Neuronal stem cell (in vitro differentiated cells): ENCODE measurements around the gene DHX40.
"Not testable (repeated sequence)": the region's sequence is repeated elsewhere in the genome, so short reads cannot be mapped to it uniquely, and the experiment has no call there.

ENCODE experiments used
- DNase-seq: peaks from one replicate; pipeline ENCODE4 v3.0.0-alpha.2; 2013; ENCODE audit warnings: low spot score
- H2AFZ ChIP-seq: one replicate; pipeline ENCODE4 v1.6.1; 2013; ENCODE audit warnings: mild to moderate bottlenecking, low read length, inconsistent platforms
- H2AK5ac ChIP-seq: 2 replicates; pipeline ENCODE4 v1.6.1; 2013; ENCODE audit warnings: low read depth, mild to moderate bottlenecking, inconsistent platforms, low read length, moderate library complexity, mixed read lengths
- H2BK120ac ChIP-seq: 2 replicates; pipeline ENCODE4 v1.6.1; 2013; ENCODE audit warnings: low read depth, mild to moderate bottlenecking, inconsistent platforms, low read length, moderate library complexity, mixed read lengths
- H2BK12ac ChIP-seq: one replicate; pipeline ENCODE4 v1.6.1; 2013; ENCODE audit warnings: low read length, inconsistent platforms
- H2BK15ac ChIP-seq: 2 replicates; pipeline ENCODE4 v1.6.1; 2013; ENCODE audit warnings: mild to moderate bottlenecking, low read length, inconsistent platforms, mixed read lengths
- H2BK5ac ChIP-seq: one replicate; pipeline ENCODE4 v1.6.1; 2013; ENCODE audit warnings: inconsistent platforms, mild to moderate bottlenecking, low read length, moderate library complexity
- H3K14ac ChIP-seq: one replicate; pipeline ENCODE4 v1.6.1; 2013; ENCODE audit warnings: low read length, inconsistent platforms
- H3K18ac ChIP-seq: 2 replicates; pipeline ENCODE4 v1.6.1; 2013; ENCODE audit warnings: low read length, inconsistent platforms
- H3K23ac ChIP-seq: 2 replicates; pipeline ENCODE4 v1.6.1; 2013; ENCODE audit warnings: low read depth, mild to moderate bottlenecking, mixed read lengths, low read length, inconsistent platforms; ENCODE audit not compliant: poor library complexity
- H3K27ac ChIP-seq: replicated peaks from 3 replicates; pipeline ENCODE4 v1.5.1; 2013; ENCODE audit warnings: low read length, inconsistent platforms
- H3K27me3 ChIP-seq, 3 experiments: 2 replicates each; pipeline ENCODE4 v1.6.1; 2013; ENCODE audit warnings: low read length in 3 of 3, mild to moderate bottlenecking in 2 of 3, inconsistent platforms in 1 of 3, low read depth in 1 of 3, mixed read lengths in 1 of 3, moderate library complexity in 1 of 3; ENCODE audit not compliant: control insufficient read depth in 3 of 3, insufficient read depth in 3 of 3
- H3K36me3 ChIP-seq, 2 donors: replicated peaks in 1 of 2; 2 replicates each; pipeline ENCODE4 v1.6.1; 2013; ENCODE audit warnings: low read length in 2 of 2; ENCODE audit not compliant: control insufficient read depth in 2 of 2, insufficient read depth in 2 of 2
- H3K4ac ChIP-seq: 2 replicates; pipeline ENCODE4 v1.6.1; 2013; ENCODE audit warnings: inconsistent platforms, mild to moderate bottlenecking, low read length, moderate library complexity
- H3K4me1 ChIP-seq, 2 donors: 1 replicate in 1 of 2; 2 replicates in 1 of 2; pipeline ENCODE4 v1.6.1; 2013; ENCODE audit warnings: low read length in 2 of 2, low read depth in 1 of 2; ENCODE audit not compliant: control insufficient read depth in 2 of 2, insufficient read depth in 1 of 2
- H3K4me2 ChIP-seq: one replicate; pipeline ENCODE4 v1.6.1; 2013; ENCODE audit warnings: mild to moderate bottlenecking, low read length, inconsistent platforms; ENCODE audit not compliant: insufficient read depth, poor library complexity, severe bottlenecking
- H3K4me3 ChIP-seq, 2 donors: 2 replicates each; pipeline ENCODE4 v1.5.1; 2013; ENCODE audit warnings: low read length in 2 of 2, mild to moderate bottlenecking in 2 of 2, inconsistent platforms in 1 of 2, moderate library complexity in 1 of 2
- H3K79me1 ChIP-seq: one replicate; pipeline ENCODE4 v1.6.1; 2013; ENCODE audit warnings: low read depth, mild to moderate bottlenecking, inconsistent platforms, low read length, moderate library complexity
- H3K9ac ChIP-seq: one replicate; pipeline ENCODE4 v1.6.1; 2013; ENCODE audit warnings: mild to moderate bottlenecking, low read depth, low read length, inconsistent platforms; ENCODE audit not compliant: poor library complexity
- H3K9me3 ChIP-seq, 2 donors: replicated peaks in 1 of 2; 2 replicates each; pipeline versions ENCODE3 to v1.6.1; 2013; ENCODE audit warnings: low read length in 2 of 2, mild to moderate bottlenecking in 2 of 2, inconsistent platforms in 1 of 2, low read depth in 1 of 2, mixed read lengths in 1 of 2, moderate library complexity in 1 of 2; ENCODE audit not compliant: control insufficient read depth in 2 of 2, insufficient read depth in 1 of 2
- H4K8ac ChIP-seq: one replicate; pipeline ENCODE4 v1.6.1; 2013; ENCODE audit warnings: low read depth, mild to moderate bottlenecking, inconsistent platforms, low read length, moderate library complexity
- H4K91ac ChIP-seq: one replicate; pipeline ENCODE4 v1.6.1; 2013; ENCODE audit warnings: low read length, low read depth, mild to moderate bottlenecking, inconsistent platforms; ENCODE audit not compliant: poor library complexity
- WGBS, 2 donors: extraction: QIAGEN DNeasy Blood & Tissue Kit; methylation state at CpG; one replicate each; pipeline ENCODE4 v1.1.7; 2013; ENCODE audit warnings: missing lambda C conversion rate in 2 of 2, mixed read lengths in 1 of 2; ENCODE audit not compliant: insufficient read length in 2 of 2, insufficient replicate concordance in 1 of 2; ENCODE audit errors: extremely low coverage in 2 of 2; 5-methylcytosine and 5-hydroxymethylcytosine counted together

DHX40 gene

GRCh38 chr17:59545942-59546341, 19.5 kb upstream of the DHX40 start:
- Histone ChIP-seq H3K4me2 (no peak overlapping the region), H2BK15ac (no peak overlapping the region), H3K18ac (no peak overlapping the region), H4K8ac (no peak overlapping the region), H2BK5ac (no peak overlapping the region), H3K14ac (no peak overlapping the region), H3K4me3 (no peak overlapping the region), H4K91ac (no peak overlapping the region), H3K9ac (no peak overlapping the region), H3K23ac (no peak overlapping the region), H3K27me3 (no peaks in the 10 kb centered on the region), H3K4ac (no peak overlapping the region), H3K27ac (no peak overlapping the region), H3K36me3 (no peaks in the 10 kb centered on the region), H3K9me3 (no peaks in the 10 kb centered on the region), H2AFZ (no peak overlapping the region), H3K79me1 (no peaks in the 10 kb centered on the region), H2AK5ac (no peak overlapping the region), H2BK120ac (no peak overlapping the region), H2BK12ac (no peak overlapping the region), H3K4me1 (no peaks in the 10 kb centered on the region)
- no CpG with 5 or more reads among the region's 1 CpG for WGBS, 2 donors
- no peak for DNase-seq

DNA sequence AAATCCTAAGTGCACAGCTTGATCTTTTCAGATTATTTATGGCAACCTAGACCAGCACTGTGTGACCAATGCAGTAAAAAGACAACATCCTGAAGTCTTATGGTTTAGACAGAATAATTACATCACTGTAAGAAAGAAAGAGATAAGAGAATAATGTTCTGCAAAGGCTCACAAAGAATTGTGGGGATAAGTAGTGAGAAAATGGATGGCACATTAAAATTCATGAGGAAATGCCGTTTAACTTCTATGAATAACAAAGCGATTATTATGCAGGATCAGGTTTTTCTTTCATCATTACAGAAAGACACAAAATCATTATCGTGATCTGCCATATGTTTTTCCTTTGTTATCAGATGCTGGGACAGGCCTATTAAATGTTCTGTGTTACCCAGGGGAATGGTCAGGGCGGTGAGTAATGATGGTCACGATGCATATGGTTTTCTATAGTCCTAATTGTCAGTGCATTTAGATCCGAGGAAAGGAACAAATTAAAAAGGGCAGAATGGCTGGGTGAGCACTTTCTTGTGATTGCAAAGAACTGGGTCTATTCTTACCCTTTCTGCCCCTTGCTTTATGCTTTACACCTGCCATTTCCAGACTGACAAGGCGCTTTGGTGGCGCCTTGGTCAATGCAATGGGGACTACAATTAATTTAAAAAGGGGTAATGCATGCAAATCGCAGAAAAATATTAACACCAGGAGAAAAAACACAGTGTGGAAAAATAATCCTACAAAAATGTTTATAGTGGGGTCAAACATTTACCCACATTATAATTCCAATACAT, 18.1 kb upstream of the DHX40 start:
- Histone ChIP-seq H3K9ac (no peak overlapping the region), H2BK120ac (no peak overlapping the region), H2AFZ (peak overlapping the region; percentile 70), H4K8ac (no peak overlapping the region), H2BK5ac (no peak overlapping the region), H3K18ac (no peak overlapping the region), H2AK5ac (no peak overlapping the region), H3K79me1 (no peaks in the 10 kb centered on the region), H3K4me3 (peak overlapping the region in 1 of 2 donors; percentile 4), H3K27me3 (no peaks in the 10 kb centered on the region), H3K23ac (no peak overlapping the region), H2BK12ac (no peak overlapping the region), H3K27ac (no peak overlapping the region), H3K9me3 (no peaks in the 10 kb centered on the region), H3K4ac (no peak overlapping the region), H3K4me2 (no peak overlapping the region), H2BK15ac (no peak overlapping the region), H3K36me3 (no peaks in the 10 kb centered on the region), H4K91ac (no peak overlapping the region), H3K14ac (no peak overlapping the region), H3K4me1 (no peaks in the 10 kb centered on the region)
- DNase-seq, result no peak
- no CpG with 5 or more reads among the region's 9 CpGs for WGBS, 2 donors

DNA sequence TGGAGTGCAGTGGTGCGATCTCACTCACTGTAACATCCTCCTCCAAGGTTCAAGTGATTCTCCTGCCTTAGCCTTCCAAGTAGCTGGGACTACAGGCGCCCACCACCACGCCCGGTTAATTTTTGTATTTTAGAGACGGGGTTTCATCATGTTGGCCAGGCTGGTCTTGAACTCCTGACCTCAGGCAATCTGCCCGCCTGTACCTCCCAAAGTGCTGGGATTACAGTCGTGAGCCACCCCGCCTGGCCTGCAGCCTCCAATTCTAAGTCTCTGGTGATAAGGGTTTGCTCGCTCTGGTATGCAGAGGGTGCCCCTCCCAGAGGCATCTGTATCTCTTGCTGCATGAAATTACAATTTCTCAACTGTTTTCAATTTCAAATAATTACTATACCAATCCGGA, 16.4 kb upstream of the DHX40 start:
- H4K91ac ChIP-seq, H3K18ac ChIP-seq, H2BK5ac ChIP-seq, H3K23ac ChIP-seq, H4K8ac ChIP-seq, DNase-seq, H3K79me1 ChIP-seq, H2AK5ac ChIP-seq, H3K36me3 ChIP-seq, H3K27ac ChIP-seq, H2AFZ ChIP-seq, H3K9me3 ChIP-seq, H2BK12ac ChIP-seq, H3K14ac ChIP-seq, H3K4me3 ChIP-seq, H3K27me3 ChIP-seq, H2BK120ac ChIP-seq, H2BK15ac ChIP-seq, H3K9ac ChIP-seq, H3K4me1 ChIP-seq, H3K4ac ChIP-seq, H3K4me2 ChIP-seq: not testable (repeated sequence)
- no CpG with 5 or more reads among the region's 10 CpGs for WGBS, 2 donors

DNA sequence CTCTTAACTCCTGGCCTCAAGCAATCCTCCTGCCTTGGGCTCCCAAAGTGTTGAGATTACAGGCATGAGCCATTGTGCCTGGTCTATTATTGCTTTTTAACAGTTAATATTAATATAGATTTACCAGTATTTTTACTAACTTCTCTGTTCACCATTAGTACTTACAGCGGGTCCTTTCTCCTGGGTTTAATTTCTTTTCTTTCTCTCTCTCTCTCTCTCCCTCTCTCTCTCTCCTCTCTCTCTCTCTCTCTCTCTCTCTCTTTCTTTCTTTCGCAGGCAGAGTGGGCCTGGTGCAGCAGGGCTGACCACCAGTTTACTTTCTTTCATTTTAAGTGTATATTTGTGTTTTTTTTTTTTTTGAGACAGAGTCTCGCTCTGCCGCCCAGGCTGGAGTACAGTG, 14.7 kb upstream of the DHX40 start:
- no CpG with 5 or more reads among the region's 4 CpGs for WGBS, 2 donors

More for the DNA sequence above, 14.7 kb upstream of the DHX40 start:
- H3K23ac ChIP-seq, result no peak overlapping the region
- no peak overlapping the region for H3K4me3 ChIP-seq
- no peak overlapping the region for H2BK5ac ChIP-seq
- no peaks in the 10 kb centered on the region for H3K27me3 ChIP-seq
- H2BK12ac ChIP-seq, result no peak overlapping the region
- no peak overlapping the region for H3K14ac ChIP-seq
- no peak overlapping the region for H3K9ac ChIP-seq
- H3K4me2 ChIP-seq, result no peak overlapping the region
- H2BK120ac ChIP-seq, result no peak overlapping the region
- no peak for DNase-seq
- no peaks in the 10 kb centered on the region for H3K4me1 ChIP-seq
- H2BK15ac ChIP-seq, result no peak overlapping the region
- H3K18ac ChIP-seq, result no peak overlapping the region
- no peak overlapping the region for H3K4ac ChIP-seq
- no peak overlapping the region for H2AK5ac ChIP-seq
- H3K36me3 ChIP-seq, result no peaks in the 10 kb centered on the region
- no peaks in the 10 kb centered on the region for H3K79me1 ChIP-seq
- no peaks in the 10 kb centered on the region for H3K9me3 ChIP-seq
- no peak overlapping the region for H4K8ac ChIP-seq
- no peak overlapping the region for H4K91ac ChIP-seq
- no peak overlapping the region for H3K27ac ChIP-seq
- H2AFZ ChIP-seq, result no peak overlapping the region
